Measurements from ENCODE around the gene AURKAIP1.

- no peak for TF ChIP-seq FOS (IDR thresholded peaks at IDR 0.05; ENCODE audit: low read depth, low read length)
- TF ChIP-seq, protein P1, sequence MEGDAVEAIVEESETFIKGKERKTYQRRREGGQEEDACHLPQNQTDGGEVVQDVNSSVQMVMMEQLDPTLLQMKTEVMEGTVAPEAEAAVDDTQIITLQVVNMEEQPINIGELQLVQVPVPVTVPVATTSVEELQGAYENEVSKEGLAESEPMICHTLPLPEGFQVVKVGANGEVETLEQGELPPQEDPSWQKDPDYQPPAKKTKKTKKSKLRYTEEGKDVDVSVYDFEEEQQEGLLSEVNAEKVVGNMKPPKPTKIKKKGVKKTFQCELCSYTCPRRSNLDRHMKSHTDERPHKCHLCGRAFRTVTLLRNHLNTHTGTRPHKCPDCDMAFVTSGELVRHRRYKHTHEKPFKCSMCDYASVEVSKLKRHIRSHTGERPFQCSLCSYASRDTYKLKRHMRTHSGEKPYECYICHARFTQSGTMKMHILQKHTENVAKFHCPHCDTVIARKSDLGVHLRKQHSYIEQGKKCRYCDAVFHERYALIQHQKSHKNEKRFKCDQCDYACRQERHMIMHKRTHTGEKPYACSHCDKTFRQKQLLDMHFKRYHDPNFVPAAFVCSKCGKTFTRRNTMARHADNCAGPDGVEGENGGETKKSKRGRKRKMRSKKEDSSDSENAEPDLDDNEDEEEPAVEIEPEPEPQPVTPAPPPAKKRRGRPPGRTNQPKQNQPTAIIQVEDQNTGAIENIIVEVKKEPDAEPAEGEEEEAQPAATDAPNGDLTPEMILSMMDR (conservative IDR thresholded peaks at IDR 0.05; ENCODE audit: low read depth, low read length), result no peak
- TF ChIP-seq NFE2L2 (IDR thresholded peaks at IDR 0.05; ENCODE audit: low read depth, low read length), result no peak
- TF ChIP-seq, protein P2, sequence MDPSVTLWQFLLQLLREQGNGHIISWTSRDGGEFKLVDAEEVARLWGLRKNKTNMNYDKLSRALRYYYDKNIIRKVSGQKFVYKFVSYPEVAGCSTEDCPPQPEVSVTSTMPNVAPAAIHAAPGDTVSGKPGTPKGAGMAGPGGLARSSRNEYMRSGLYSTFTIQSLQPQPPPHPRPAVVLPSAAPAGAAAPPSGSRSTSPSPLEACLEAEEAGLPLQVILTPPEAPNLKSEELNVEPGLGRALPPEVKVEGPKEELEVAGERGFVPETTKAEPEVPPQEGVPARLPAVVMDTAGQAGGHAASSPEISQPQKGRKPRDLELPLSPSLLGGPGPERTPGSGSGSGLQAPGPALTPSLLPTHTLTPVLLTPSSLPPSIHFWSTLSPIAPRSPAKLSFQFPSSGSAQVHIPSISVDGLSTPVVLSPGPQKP (IDR thresholded peaks at IDR 0.05; ENCODE audit: borderline replicate concordance, low read depth, low read length), result no peak
- no peak for TF ChIP-seq RCOR1 (IDR thresholded peaks at IDR 0.05; ENCODE audit: insufficient replicate concordance, low read length)
- TF ChIP-seq CEBPB (IDR thresholded peaks at IDR 0.05; ENCODE audit: low read depth, low read length), result no peak
- no peak for TF ChIP-seq POLR2A (IDR thresholded peaks at IDR 0.05; ENCODE audit: low read depth, low read length)
These were observed 26.4 kb downstream of the AURKAIP1 start for GRCh38 chr1:1348420-1349255.
